HepG2 (cell line): ENCODE results near the gene SLC39A2. TPM values are rescaled to one million over a fixed set of nuclear protein-coding genes. Genes with fewer than 3 reads are reported as not detected.

ENCODE experiments used
- ARID4A ChIP-seq: sonication (generic); formaldehyde crosslinking; IDR thresholded peaks from 2 replicates; pipeline ENCODE4 v1.5.0; 2020; ENCODE audit warnings: mild to moderate bottlenecking, missing genetic modification reagents, borderline replicate concordance
- BCL3 ChIP-seq: sonication (generic); formaldehyde crosslinking; IDR thresholded peaks from 2 replicates; pipeline ENCODE4 v1.5.1; 2020; ENCODE audit warnings: mild to moderate bottlenecking, missing genetic modification reagents, moderate library complexity
- EEA1 ChIP-seq: sonication (generic); formaldehyde crosslinking; IDR thresholded peaks from 2 replicates; pipeline ENCODE4 v1.5.1; 2020; ENCODE audit warnings: mild to moderate bottlenecking, missing genetic modification reagents, borderline replicate concordance
- FOXO4 ChIP-seq: sonication (generic); formaldehyde crosslinking; conservative IDR thresholded peaks from 2 replicates; pipeline ENCODE4 v1.8.1; 2023; ENCODE audit warnings: missing genetic modification reagents
- MIER3 ChIP-seq: IDR thresholded peaks from 2 replicates; pipeline ENCODE4 v1.6.1; 2016; ENCODE audit warnings: missing compliant biosample characterization, borderline replicate concordance
- NAIF1 ChIP-seq: sonication (generic); formaldehyde crosslinking; IDR thresholded peaks from 2 replicates; pipeline ENCODE4 v1.5.0; 2020; ENCODE audit warnings: mild to moderate bottlenecking, missing genetic modification reagents, borderline replicate concordance
- SOX6 ChIP-seq, 2 experiments: fragments of 450-650 bp in 1 of 2; sonication (generic) in 1 of 2; formaldehyde crosslinking in 1 of 2; IDR thresholded peaks; 2 replicates each; pipeline versions ENCODE4 v1.4.0 to v1.6.1; 2017 to 2020; ENCODE audit warnings: antibody characterized with exemption in 1 of 2, mild to moderate bottlenecking in 1 of 2, missing genetic modification reagents in 1 of 2
- THAP9 ChIP-seq: sonication (generic); formaldehyde crosslinking; IDR thresholded peaks from 2 replicates; pipeline ENCODE4; 2020; ENCODE audit warnings: missing genetic modification reagents, mild to moderate bottlenecking, borderline replicate concordance
- THRA ChIP-seq: sonication (generic); formaldehyde crosslinking; IDR thresholded peaks from 2 replicates; pipeline ENCODE4 v1.4.0; 2020; ENCODE audit warnings: missing genetic modification reagents, borderline replicate concordance
- TRIM24 ChIP-seq: sonication (generic); formaldehyde crosslinking; IDR thresholded peaks from 2 replicates; pipeline ENCODE4 v1.8.0; 2022; ENCODE audit warnings: mild to moderate bottlenecking, missing genetic modification reagents
- ZNF180 ChIP-seq: sonication (generic); formaldehyde crosslinking; IDR thresholded peaks from 2 replicates; pipeline ENCODE4 v1.4.0; 2020; ENCODE audit warnings: low read depth, missing genetic modification reagents, borderline replicate concordance
- ZNF225 ChIP-seq: sonication (generic); formaldehyde crosslinking; IDR thresholded peaks from 2 replicates; pipeline ENCODE4 v1.4.0; 2020; ENCODE audit warnings: mild to moderate bottlenecking, missing genetic modification reagents
- ZNF274 ChIP-seq: sonication (generic); formaldehyde crosslinking; IDR thresholded peaks from 2 replicates; pipeline ENCODE4 v1.5.1; 2020; ENCODE audit warnings: mild to moderate bottlenecking, missing genetic modification reagents
- ZNF704 ChIP-seq: sonication (generic); formaldehyde crosslinking; IDR thresholded peaks from 2 replicates; pipeline ENCODE4 v1.8.1; 2023; ENCODE audit warnings: mild to moderate bottlenecking, inconsistent platforms, moderate library complexity, missing genetic modification reagents, borderline replicate concordance
- polyA plus RNA-seq, 8 experiments: library from polyadenylated mRNA; depleted of rRNA in 3 of 8; stranded (reverse) in 7 of 8; unstranded in 1 of 8; fragments of >200 nt; fragmentation: Illumina TruSeq in 4 of 8; extraction: Trizol in 4 of 8; gene quantifications; 2 replicates each; pipeline versions ENCODE4 v1.2.1 to v1.2.3, GENCODE V29; 2011 to 2016; ENCODE audit warnings: low read depth in 4 of 8, missing spikeins in 1 of 8, mixed read lengths in 1 of 8; ENCODE audit not compliant: insufficient read depth in 1 of 8
- total RNA-seq, 5 experiments: library from RNA; depleted of rRNA; stranded (reverse); fragments of >200 nt; fragmentation: Illumina TruSeq; extraction: Trizol; gene quantifications; 2 replicates each; pipeline ENCODE4 v1.2.3, GENCODE V29; 2016; ENCODE audit warnings: low read depth in 1 of 5

Gene SLC39A2
- total and polyA plus RNA-seq, 2 of the 13 experiments (the other 11 are each of a cell fraction or from before 2014, with no cell fraction given), result 0.08 to 0.11 TPM

GRCh38 chr14:21043974-21044618 is 45.0 kb downstream of the SLC39A2 start (continued):
- TF ChIP-seq FOXO4 (CRISPR knock-in tag) (no peak), BCL3 (no peak), EEA1 (CRISPR knock-in tag) (no peak), ARID4A (CRISPR knock-in tag) (peak; percentile 5; the same call in 1 of the 2 replicates), TRIM24 (CRISPR knock-in tag) (peak; percentile 61; the same call in 1 of the 2 replicates), THRA (CRISPR knock-in tag) (peak; percentile 19; the same call in 1 of the 2 replicates), ZNF704 (no peak), ZNF225 (CRISPR knock-in tag) (no peak), NAIF1 (CRISPR knock-in tag) (no peak), SOX6 (IDR thresholded peaks at IDR 0.05) (no peak), SOX6 (CRISPR knock-in tag; IDR thresholded peaks at IDR 0.05) (peak; percentile 55; the same call in 1 of the 2 replicates), THAP9 (0 out of 2 replicates have a peak, but pooled peaks have one; percentile 15), ZNF274 (CRISPR knock-in tag) (no peak), ZNF180 (CRISPR knock-in tag) (no peak), MIER3 (peak; percentile 32; the same call in 1 of the 2 replicates)
